WI38 (cell line): ENCODE data around the gene NBAS.

Experiments
- H3K4me3 ChIP-seq: 2 replicates; pipeline ENCODE4 v1.5.1; 2011; ENCODE audit warnings: low read depth, mild to moderate bottlenecking, control low read depth, low read length
- CTCF ChIP-seq: IDR thresholded peaks from 2 replicates; pipeline ENCODE4 v1.5.1; 2012; ENCODE audit warnings: low read depth, mild to moderate bottlenecking, control low read depth, low read length

Gene NBAS

GRCh38 chr2:15155959-15156574 is 405.1 kb downstream of the NBAS start:
- H3K4me3 ChIP-seq = no peak overlapping the region
- TF ChIP-seq CTCF = no peak

- TF ChIP-seq CTCF = no peak
- H3K4me3 ChIP-seq = no peak overlapping the region
These were observed 406.8 kb downstream of the NBAS start for GRCh38 chr2:15154297-15154696.

GRCh38 chr2:15152382-15152781 is 408.8 kb downstream of the NBAS start:
- no peak for TF ChIP-seq CTCF
- no peak overlapping the region for H3K4me3 ChIP-seq

- no peak for TF ChIP-seq CTCF
- H3K4me3 ChIP-seq = no peak overlapping the region
These were observed 412.1 kb downstream of the NBAS start for GRCh38 chr2:15149063-15149462.

GRCh38 chr2:15147591-15147990 is 413.5 kb downstream of the NBAS start:
- H3K4me3 ChIP-seq = no peak overlapping the region
- no peak for TF ChIP-seq CTCF

GRCh38 chr2:15146960-15147359 is 414.2 kb downstream of the NBAS start:
- TF ChIP-seq CTCF = no peak
- no peak overlapping the region for H3K4me3 ChIP-seq

- TF ChIP-seq CTCF = no peak
- no peak overlapping the region for H3K4me3 ChIP-seq
These were observed 415.2 kb downstream of the NBAS start for GRCh38 chr2:15145919-15146318.
